Measurements from ENCODE around the gene AAR2. TPM values are rescaled to one million over a fixed set of nuclear protein-coding genes. Genes with fewer than 3 reads are reported as not detected.

Gene AAR2
- total and polyA plus RNA-seq, 4 donors: 14.1 to 17.9 (median 17.4) TPM

GRCh38 chr20:36218380-36219064, 17.8 kb upstream of the AAR2 start:
- 84% methylated on average over 16 of the region's 16 CpGs for WGBS
- Histone ChIP-seq H3K9ac (ENCODE audit: low read depth in 1 of 2, low read length in 2 of 2) (no peak overlapping the region), H3K4me1 (ENCODE audit: control insufficient read depth in 4 of 4, insufficient read depth in 4 of 4, low read length in 3 of 4) (no peaks in the 10 kb centered on the region), H3K36me3 (ENCODE audit: control insufficient read depth in 4 of 4, insufficient read depth in 3 of 4, low read depth in 1 of 4, low read length in 3 of 4) (no peaks in the 10 kb centered on the region), H3K4me3 (ENCODE audit: low read depth in 1 of 3, low read length in 3 of 3) (no peak overlapping the region), H3K27me3 (ENCODE audit: control insufficient read depth in 4 of 4, insufficient read depth in 4 of 4, low read length in 3 of 4) (no peaks in the 10 kb centered on the region), H3K27ac (ENCODE audit: low read depth in 1 of 2, low read length in 2 of 2) (no peak overlapping the region), H3K9me3 (ENCODE audit: control insufficient read depth in 4 of 4, low read length in 3 of 4) (no peaks in the 10 kb centered on the region)
- DNase-seq (ENCODE audit: low spot score): no peak
- TF ChIP-seq, protein P1, sequence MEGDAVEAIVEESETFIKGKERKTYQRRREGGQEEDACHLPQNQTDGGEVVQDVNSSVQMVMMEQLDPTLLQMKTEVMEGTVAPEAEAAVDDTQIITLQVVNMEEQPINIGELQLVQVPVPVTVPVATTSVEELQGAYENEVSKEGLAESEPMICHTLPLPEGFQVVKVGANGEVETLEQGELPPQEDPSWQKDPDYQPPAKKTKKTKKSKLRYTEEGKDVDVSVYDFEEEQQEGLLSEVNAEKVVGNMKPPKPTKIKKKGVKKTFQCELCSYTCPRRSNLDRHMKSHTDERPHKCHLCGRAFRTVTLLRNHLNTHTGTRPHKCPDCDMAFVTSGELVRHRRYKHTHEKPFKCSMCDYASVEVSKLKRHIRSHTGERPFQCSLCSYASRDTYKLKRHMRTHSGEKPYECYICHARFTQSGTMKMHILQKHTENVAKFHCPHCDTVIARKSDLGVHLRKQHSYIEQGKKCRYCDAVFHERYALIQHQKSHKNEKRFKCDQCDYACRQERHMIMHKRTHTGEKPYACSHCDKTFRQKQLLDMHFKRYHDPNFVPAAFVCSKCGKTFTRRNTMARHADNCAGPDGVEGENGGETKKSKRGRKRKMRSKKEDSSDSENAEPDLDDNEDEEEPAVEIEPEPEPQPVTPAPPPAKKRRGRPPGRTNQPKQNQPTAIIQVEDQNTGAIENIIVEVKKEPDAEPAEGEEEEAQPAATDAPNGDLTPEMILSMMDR (IDR thresholded peaks at IDR 0.05; ENCODE audit: low read depth, low read length, missing input control): no peak
- TF ChIP-seq RAD21 (IDR thresholded peaks at IDR 0.05): no peak
- no peak for TF ChIP-seq HNF4G (IDR thresholded peaks at IDR 0.05)
- TF ChIP-seq YY1 (IDR thresholded peaks at IDR 0.05): no peak
- no peak for TF ChIP-seq NR2F2 (IDR thresholded peaks at IDR 0.05)
- no peak for TF ChIP-seq HNF4A (conservative IDR thresholded peaks at IDR 0.05)
- TF ChIP-seq, protein P2, sequence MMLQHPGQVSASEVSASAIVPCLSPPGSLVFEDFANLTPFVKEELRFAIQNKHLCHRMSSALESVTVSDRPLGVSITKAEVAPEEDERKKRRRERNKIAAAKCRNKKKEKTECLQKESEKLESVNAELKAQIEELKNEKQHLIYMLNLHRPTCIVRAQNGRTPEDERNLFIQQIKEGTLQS (IDR thresholded peaks at IDR 0.05): no peak
- no peak for TF ChIP-seq SP1 (IDR thresholded peaks at IDR 0.05)
- no peak for TF ChIP-seq EGR1 (IDR thresholded peaks at IDR 0.05; ENCODE audit: low read depth in 2 of 2)
- TF ChIP-seq FOXA2 (IDR thresholded peaks at IDR 0.05): no peak
- no peak for TF ChIP-seq REST (IDR thresholded peaks at IDR 0.05)
- no peak for TF ChIP-seq TAF1 (conservative IDR thresholded peaks at IDR 0.05)
- TF ChIP-seq, protein P3, sequence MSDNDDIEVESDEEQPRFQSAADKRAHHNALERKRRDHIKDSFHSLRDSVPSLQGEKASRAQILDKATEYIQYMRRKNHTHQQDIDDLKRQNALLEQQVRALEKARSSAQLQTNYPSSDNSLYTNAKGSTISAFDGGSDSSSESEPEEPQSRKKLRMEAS (IDR thresholded peaks at IDR 0.05): no peak
- TF ChIP-seq RXRA (IDR thresholded peaks at IDR 0.05): no peak
- TF ChIP-seq, protein P4, sequence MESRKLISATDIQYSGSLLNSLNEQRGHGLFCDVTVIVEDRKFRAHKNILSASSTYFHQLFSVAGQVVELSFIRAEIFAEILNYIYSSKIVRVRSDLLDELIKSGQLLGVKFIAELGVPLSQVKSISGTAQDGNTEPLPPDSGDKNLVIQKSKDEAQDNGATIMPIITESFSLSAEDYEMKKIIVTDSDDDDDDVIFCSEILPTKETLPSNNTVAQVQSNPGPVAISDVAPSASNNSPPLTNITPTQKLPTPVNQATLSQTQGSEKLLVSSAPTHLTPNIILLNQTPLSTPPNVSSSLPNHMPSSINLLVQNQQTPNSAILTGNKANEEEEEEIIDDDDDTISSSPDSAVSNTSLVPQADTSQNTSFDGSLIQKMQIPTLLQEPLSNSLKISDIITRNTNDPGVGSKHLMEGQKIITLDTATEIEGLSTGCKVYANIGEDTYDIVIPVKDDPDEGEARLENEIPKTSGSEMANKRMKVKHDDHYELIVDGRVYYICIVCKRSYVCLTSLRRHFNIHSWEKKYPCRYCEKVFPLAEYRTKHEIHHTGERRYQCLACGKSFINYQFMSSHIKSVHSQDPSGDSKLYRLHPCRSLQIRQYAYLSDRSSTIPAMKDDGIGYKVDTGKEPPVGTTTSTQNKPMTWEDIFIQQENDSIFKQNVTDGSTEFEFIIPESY (IDR thresholded peaks at IDR 0.05): no peak
- no peak for TF ChIP-seq FOXA1 (IDR thresholded peaks at IDR 0.05)
- TF ChIP-seq GABPA (IDR thresholded peaks at IDR 0.05 in 1 of 2, conservative IDR thresholded peaks at IDR 0.05 in 1 of 2): no peak
- TF ChIP-seq JUND (IDR thresholded peaks at IDR 0.05): no peak
